ENCODE measurements around the gene RTN4IP1. TPM values are rescaled to one million over a fixed set of nuclear protein-coding genes. Genes with fewer than 3 reads are reported as not detected.

RTN4IP1 gene
- total RNA-seq, 1 experiment from 2014 or later: 12.5 TPM

DNA sequence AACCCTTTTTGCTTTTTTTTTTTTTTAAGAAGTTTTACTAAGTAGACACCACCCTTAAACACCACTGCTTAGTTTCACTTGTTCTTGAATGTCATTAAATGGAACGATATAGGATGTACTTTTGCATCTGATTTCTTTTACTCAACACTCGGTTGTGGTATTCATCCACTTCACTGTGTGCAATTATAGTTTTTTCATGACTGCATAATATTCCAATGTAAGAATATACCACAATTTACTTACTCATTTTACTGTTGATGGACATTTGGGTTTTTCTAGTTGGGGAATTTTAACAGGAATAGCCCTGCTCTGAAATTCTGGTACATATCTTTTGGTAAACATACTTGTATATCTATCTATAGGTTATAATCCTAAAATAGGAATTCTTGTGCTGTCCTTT is 29.9 kb downstream of the RTN4IP1 start:
- H3K4me3 Mint-ChIP-seq: no peak overlapping the region
- no peak overlapping the region for H2BK15ac ChIP-seq (ENCODE audit: low read depth, low read length)

More for the DNA sequence above, 29.9 kb downstream of the RTN4IP1 start:
- Mint-ChIP-seq H3K9me3 (peaks cover 3 to 4% of the 10 kb centered on the region in 2 experiments; a peak in 3 of 5 replicates), H3K27me3 (ENCODE audit: low read depth) (no peaks in the 10 kb centered on the region), H3K27ac (no peak overlapping the region), H3K36me3 (ENCODE audit: insufficient read depth in 1 of 3, low read depth in 3 of 3) (peaks cover 15 to 45% (median 26%) of the 10 kb centered on the region in 3 experiments; a peak in 6 of 7 replicates), H3K4me1 (no peaks in the 10 kb centered on the region; a peak in 1 of 4 replicates)
- H2AK5ac ChIP-seq (ENCODE audit: insufficient read length, low read length): no peak overlapping the region
- H3K14ac ChIP-seq (ENCODE audit: insufficient read depth, low read length): no peak overlapping the region
- no peak overlapping the region for H2AFZ ChIP-seq (ENCODE audit: low read length)
- no peak overlapping the region for H2BK20ac ChIP-seq (ENCODE audit: low read depth, low read length, poor library complexity, severe bottlenecking)
- H3K56ac ChIP-seq (ENCODE audit: insufficient read length, low read depth, low read length): no peak overlapping the region
- no peaks in the 10 kb centered on the region for H3K79me1 ChIP-seq (ENCODE audit: insufficient read depth, low read depth, low read length, poor library complexity, severe bottlenecking)
- H3K23ac ChIP-seq (ENCODE audit: insufficient read length, low read depth, low read length): no peak overlapping the region
- TF ChIP-seq, protein P1, sequence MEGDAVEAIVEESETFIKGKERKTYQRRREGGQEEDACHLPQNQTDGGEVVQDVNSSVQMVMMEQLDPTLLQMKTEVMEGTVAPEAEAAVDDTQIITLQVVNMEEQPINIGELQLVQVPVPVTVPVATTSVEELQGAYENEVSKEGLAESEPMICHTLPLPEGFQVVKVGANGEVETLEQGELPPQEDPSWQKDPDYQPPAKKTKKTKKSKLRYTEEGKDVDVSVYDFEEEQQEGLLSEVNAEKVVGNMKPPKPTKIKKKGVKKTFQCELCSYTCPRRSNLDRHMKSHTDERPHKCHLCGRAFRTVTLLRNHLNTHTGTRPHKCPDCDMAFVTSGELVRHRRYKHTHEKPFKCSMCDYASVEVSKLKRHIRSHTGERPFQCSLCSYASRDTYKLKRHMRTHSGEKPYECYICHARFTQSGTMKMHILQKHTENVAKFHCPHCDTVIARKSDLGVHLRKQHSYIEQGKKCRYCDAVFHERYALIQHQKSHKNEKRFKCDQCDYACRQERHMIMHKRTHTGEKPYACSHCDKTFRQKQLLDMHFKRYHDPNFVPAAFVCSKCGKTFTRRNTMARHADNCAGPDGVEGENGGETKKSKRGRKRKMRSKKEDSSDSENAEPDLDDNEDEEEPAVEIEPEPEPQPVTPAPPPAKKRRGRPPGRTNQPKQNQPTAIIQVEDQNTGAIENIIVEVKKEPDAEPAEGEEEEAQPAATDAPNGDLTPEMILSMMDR (conservative IDR thresholded peaks at IDR 0.05): no peak
- H3K9ac ChIP-seq (ENCODE audit: extremely low read depth, insufficient read length, low read length): no peak overlapping the region
- H3K27ac ChIP-seq (ENCODE audit: insufficient read length, low read depth, low read length): no peak overlapping the region
- H3K23me2 ChIP-seq (ENCODE audit: insufficient read length, low read depth, low read length, poor library complexity, severe bottlenecking): no peaks in the 10 kb centered on the region
- no peak overlapping the region for H4K5ac ChIP-seq (ENCODE audit: insufficient read length, low read depth, low read length)
- no peak overlapping the region for H3T11ph ChIP-seq (ENCODE audit: low read length)
- H3K18ac ChIP-seq (ENCODE audit: insufficient read length, low read depth, low read length): no peak overlapping the region
- no peaks in the 10 kb centered on the region for H3K4me1 ChIP-seq (ENCODE audit: insufficient read depth, low read length)
- no peak overlapping the region for H2BK12ac ChIP-seq (ENCODE audit: insufficient read length, low read depth, low read length)
- H3K79me2 ChIP-seq (ENCODE audit: insufficient read depth, low read length): no peaks in the 10 kb centered on the region
- H2BK120ac ChIP-seq (ENCODE audit: low read depth, low read length, poor library complexity, severe bottlenecking): no peak overlapping the region
- H4K20me1 ChIP-seq (ENCODE audit: control insufficient read depth, insufficient read depth, insufficient read length): no peaks in the 10 kb centered on the region
- no peaks in the 10 kb centered on the region for H3K9me3 ChIP-seq (ENCODE audit: control insufficient read depth, low read depth, low read length)
- H4K8ac ChIP-seq (replicated peaks; ENCODE audit: insufficient read length, low read depth, low read length): no peak overlapping the region
- H4K91ac ChIP-seq (ENCODE audit: insufficient read length, low read depth, low read length): no peak overlapping the region
- H2BK5ac ChIP-seq (ENCODE audit: insufficient read length, low read length): no peak overlapping the region
- H3K27me3 ChIP-seq (ENCODE audit: insufficient read depth, low read length): no peaks in the 10 kb centered on the region
- no peak overlapping the region for H3K4me2 ChIP-seq (ENCODE audit: insufficient read depth, insufficient read length, low read length)
- H3K4ac ChIP-seq (ENCODE audit: low read depth, low read length): no peak overlapping the region
- WGBS (ENCODE audit: extremely low coverage, insufficient read length, low lambda C conversion rate): no CpG with 5 or more reads among the region's 2 CpGs
- DNase-seq: no peak

Measured in H9 (cell line).